ENCODE results near the gene TMEM179. TPM values are rescaled to one million over a fixed set of nuclear protein-coding genes. Genes with fewer than 3 reads are reported as not detected.

Gene TMEM179
- total and polyA plus RNA-seq, 10 of the 15 experiments (the other 5 are each of a cell fraction or from before 2014, with no cell fraction given): not detected

DNA sequence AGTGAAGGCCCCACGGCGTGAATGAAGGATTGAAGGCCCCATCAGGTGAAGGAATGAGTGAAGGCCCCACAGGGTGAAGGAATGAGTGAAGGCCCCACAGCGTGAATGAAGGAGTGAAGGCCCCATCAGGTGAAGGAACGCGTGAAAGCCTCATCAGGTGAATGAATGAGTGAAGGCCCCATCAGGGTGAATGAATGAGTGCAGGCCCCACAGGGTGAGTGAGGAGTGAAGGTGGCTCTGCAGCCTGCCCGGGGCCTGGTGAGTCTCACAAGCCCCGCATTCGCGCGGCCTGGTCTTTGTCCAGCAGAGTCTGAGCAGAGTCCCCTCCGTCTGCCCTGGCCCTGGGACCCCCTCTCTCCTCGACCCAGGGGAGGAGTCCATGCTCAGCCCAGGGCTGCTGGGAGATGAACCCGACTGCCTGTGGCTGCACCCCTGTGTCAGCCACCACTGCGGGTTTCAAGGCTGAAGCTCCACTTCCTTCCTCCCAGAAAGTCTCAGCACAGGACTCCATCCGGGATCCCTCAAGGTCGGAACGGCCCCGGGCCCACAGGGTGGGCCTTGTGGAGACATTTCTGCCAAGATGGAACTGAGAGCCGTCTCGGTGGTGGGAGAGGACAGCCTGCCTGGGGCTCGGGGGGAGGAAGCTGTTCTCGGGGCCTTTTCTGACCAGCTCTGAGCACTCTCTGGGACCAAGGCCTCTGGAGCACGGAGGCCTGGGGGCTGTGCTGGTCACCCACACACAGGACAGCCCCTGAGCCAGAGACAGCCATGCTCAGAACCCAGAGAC is 37.4 kb upstream of the TMEM179 start:
- H3K36me3 ChIP-seq (ENCODE audit: control insufficient read depth in 2 of 2, insufficient read depth in 2 of 2, low read length in 1 of 2): no peaks in the 10 kb centered on the region
- no peak overlapping the region for H3K9ac ChIP-seq (ENCODE audit: control insufficient read depth, insufficient read depth, low read length)
- H3K4me2 ChIP-seq (ENCODE audit: control insufficient read depth, insufficient read depth): no peak overlapping the region
- peaks cover 3% of the 10 kb centered on the region; the same call in 2 of the 3 replicates for H3K9me3 ChIP-seq (replicated peaks; ENCODE audit: control insufficient read depth, insufficient read depth, low read length)
- ATAC-seq (no peak), FAIRE-seq (no peak), DNase-seq (ENCODE audit: low read depth, low spot score) (no peak)
- ChIA-PET SMC1A (ENCODE audit: uncharacterized antibody, unreplicated experiment) (interaction anchor here (1.0 kb wide), 1 partner anchor 39 kb away, joined by 3 read pairs; no protein-coding TSS in a partner anchor), CTCF (interaction anchor here (1.3 kb wide), 1 partner anchor 564 kb away, joined by 7 read pairs; no protein-coding TSS in a partner anchor), RAD21 (ENCODE audit: unreplicated experiment) (no interaction called here), POLR2A (no interaction called here)
- BruUV-seq (replicated peaks): no TSS peak
- H3K4me3 ChIP-seq: no peak overlapping the region
- H3K79me2 ChIP-seq (ENCODE audit: control insufficient read depth, insufficient read depth, low read length): no peaks in the 10 kb centered on the region
- no peaks in the 10 kb centered on the region for H3K4me1 ChIP-seq (ENCODE audit: control insufficient read depth, insufficient read depth, low read length)
- no peaks in the 10 kb centered on the region for H4K20me1 ChIP-seq (ENCODE audit: control insufficient read depth, insufficient read depth)
- no peak overlapping the region for H3K27ac ChIP-seq (ENCODE audit: control insufficient read depth, insufficient read depth)
- in situ Hi-C loops (cut with MboI) (no loop called here), intact Hi-C loops (cut with micrococcal nuclease; ENCODE audit: unreplicated experiment) (loop anchor here (5.0 kb wide), 1 partner anchor 550 kb away; no protein-coding TSS in a partner anchor)
- 40% methylated on average over 23 of the region's 23 CpGs for whole genome bisulfite sequencing (ENCODE audit: insufficient coverage, insufficient replicate concordance, low lambda C conversion rate, missing lambda C conversion rate)
- H2AFZ ChIP-seq (ENCODE audit: control insufficient read depth, low read depth, low read length): no peak overlapping the region
- H3K27me3 ChIP-seq (replicated peaks in 1 of 2; ENCODE audit: control insufficient read depth in 2 of 2, insufficient read depth in 2 of 2, low read length in 1 of 2): no peaks in the 10 kb centered on the region
- TF ChIP-seq YY1 (IDR thresholded peaks at IDR 0.05; ENCODE audit: low read depth, low read length): no peak

DNA sequence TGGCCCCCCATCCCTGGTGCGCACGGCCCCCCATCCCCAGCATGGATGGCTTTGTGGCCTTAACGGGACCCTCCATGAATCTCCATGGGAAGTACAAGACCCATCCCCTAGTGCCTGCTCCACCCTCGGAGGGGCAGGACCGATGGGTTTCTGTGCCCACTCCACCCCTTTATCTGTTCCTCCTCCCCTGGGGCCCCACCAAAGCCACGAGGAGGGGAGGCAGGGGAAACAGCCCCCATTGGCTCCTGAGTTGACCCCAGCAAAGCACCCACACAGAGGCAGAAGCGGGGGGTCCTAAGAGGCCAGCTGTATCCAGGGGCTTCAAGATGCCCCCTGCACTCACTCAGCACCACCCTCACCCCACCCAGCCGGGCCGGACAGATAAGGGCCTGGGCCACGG is 36.1 kb upstream of the TMEM179 start:
- FAIRE-seq (no peak), DNase-seq (ENCODE audit: low read depth, low spot score) (no peak), ATAC-seq (no peak)
- in situ Hi-C loops (cut with MboI): no loop called here
- Histone ChIP-seq H4K20me1 (ENCODE audit: control insufficient read depth, insufficient read depth) (no peaks in the 10 kb centered on the region), H3K4me2 (ENCODE audit: control insufficient read depth, insufficient read depth) (no peak overlapping the region), H3K27me3 (replicated peaks in 1 of 2; ENCODE audit: control insufficient read depth in 2 of 2, insufficient read depth in 2 of 2, low read length in 1 of 2) (no peaks in the 10 kb centered on the region), H3K79me2 (ENCODE audit: control insufficient read depth, insufficient read depth, low read length) (no peaks in the 10 kb centered on the region), H3K36me3 (ENCODE audit: control insufficient read depth in 2 of 2, insufficient read depth in 2 of 2, low read length in 1 of 2) (no peaks in the 10 kb centered on the region), H3K27ac (ENCODE audit: control insufficient read depth, insufficient read depth) (no peak overlapping the region), H3K9me3 (replicated peaks; ENCODE audit: control insufficient read depth, insufficient read depth, low read length) (peaks cover 3% of the 10 kb centered on the region; the same call in 2 of the 3 replicates), H2AFZ (ENCODE audit: control insufficient read depth, low read depth, low read length) (no peak overlapping the region), H3K9ac (ENCODE audit: control insufficient read depth, insufficient read depth, low read length) (no peak overlapping the region), H3K4me1 (ENCODE audit: control insufficient read depth, insufficient read depth, low read length) (no peaks in the 10 kb centered on the region), H3K4me3 (no peak overlapping the region)
- ChIA-PET CTCF (interaction anchor here (0.6 to 1.2 kb wide), 4 partner anchors 11 to 563 kb away, joined by 3 to 7 read pairs (median 4); no protein-coding TSS in a partner anchor), SMC1A (ENCODE audit: uncharacterized antibody, unreplicated experiment) (interaction anchor here (1.0 kb wide), 1 partner anchor 41 kb away, joined by 3 read pairs; no protein-coding TSS in a partner anchor), POLR2A (no interaction called here), RAD21 (ENCODE audit: unreplicated experiment) (no interaction called here)
- WGBS (ENCODE audit: insufficient coverage, insufficient replicate concordance, low lambda C conversion rate, missing lambda C conversion rate): 59% methylated on average over 10 of the region's 10 CpGs
- no TSS peak for BruUV-seq (replicated peaks)
- intact Hi-C loops (cut with micrococcal nuclease; ENCODE audit: unreplicated experiment): loop anchor here (1.0 to 5.0 kb wide), 3 partner anchors 503 to 562 kb away; no protein-coding TSS in a partner anchor
- no peak for TF ChIP-seq PML (IDR thresholded peaks at IDR 0.05; ENCODE audit: low read length)
- TF ChIP-seq WRNIP1 (IDR thresholded peaks at IDR 0.05; ENCODE audit: borderline replicate concordance, low read depth, low read length): no peak
- TF ChIP-seq NFXL1 (IDR thresholded peaks at IDR 0.05; ENCODE audit: borderline replicate concordance): no peak
- TF ChIP-seq NFIC (IDR thresholded peaks at IDR 0.05; ENCODE audit: low read depth, low read length): no peak
- no peak for TF ChIP-seq NR2C1 (IDR thresholded peaks at IDR 0.05)
- TF ChIP-seq ETV6 (conservative IDR thresholded peaks at IDR 0.05 in 1 of 2, IDR thresholded peaks at IDR 0.05 in 1 of 2; ENCODE audit: borderline replicate concordance in 1 of 2, low read depth in 1 of 2): no peak
- TF ChIP-seq CHD2 (IDR thresholded peaks at IDR 0.05; ENCODE audit: borderline replicate concordance, low read depth, low read length): no peak
- no peak for TF ChIP-seq KLF5 (IDR thresholded peaks at IDR 0.05; ENCODE audit: partially characterized antibody)
- TF ChIP-seq NFYB (IDR thresholded peaks at IDR 0.05; ENCODE audit: insufficient read depth, low read depth, low read length): no peak
- no peak for TF ChIP-seq SIN3A (IDR thresholded peaks at IDR 0.05; ENCODE audit: low read depth, low read length)
- no peak for TF ChIP-seq SRF (IDR thresholded peaks at IDR 0.05; ENCODE audit: low read depth in 2 of 2, low read length in 2 of 2)
- TF ChIP-seq SMAD1 (IDR thresholded peaks at IDR 0.05; ENCODE audit: low read depth, partially characterized antibody): no peak
- TF ChIP-seq YBX1 (IDR thresholded peaks at IDR 0.05): no peak
- TF ChIP-seq, protein P1, sequence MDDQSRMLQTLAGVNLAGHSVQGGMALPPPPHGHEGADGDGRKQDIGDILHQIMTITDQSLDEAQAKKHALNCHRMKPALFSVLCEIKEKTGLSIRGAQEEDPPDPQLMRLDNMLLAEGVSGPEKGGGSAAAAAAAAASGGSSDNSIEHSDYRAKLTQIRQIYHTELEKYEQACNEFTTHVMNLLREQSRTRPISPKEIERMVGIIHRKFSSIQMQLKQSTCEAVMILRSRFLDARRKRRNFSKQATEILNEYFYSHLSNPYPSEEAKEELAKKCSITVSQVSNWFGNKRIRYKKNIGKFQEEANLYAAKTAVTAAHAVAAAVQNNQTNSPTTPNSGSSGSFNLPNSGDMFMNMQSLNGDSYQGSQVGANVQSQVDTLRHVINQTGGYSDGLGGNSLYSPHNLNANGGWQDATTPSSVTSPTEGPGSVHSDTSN (IDR thresholded peaks at IDR 0.05; ENCODE audit: insufficient replicate concordance, low read depth, low read length): no peak
- no peak for TF ChIP-seq BMI1 (IDR thresholded peaks at IDR 0.05; ENCODE audit: borderline replicate concordance)
